ELF-1 (cell line): Measurements from ENCODE around the gene STK33.
A peak's percentile ranks its signal among the peaks of the same experiment; 100 is the strongest.

Source experiments
- DNase-seq: peaks from one replicate; pipeline ENCODE4 v3.0.0-alpha.2; 2016; ENCODE audit warnings: low read depth, low spot score

STK33 gene

DNA sequence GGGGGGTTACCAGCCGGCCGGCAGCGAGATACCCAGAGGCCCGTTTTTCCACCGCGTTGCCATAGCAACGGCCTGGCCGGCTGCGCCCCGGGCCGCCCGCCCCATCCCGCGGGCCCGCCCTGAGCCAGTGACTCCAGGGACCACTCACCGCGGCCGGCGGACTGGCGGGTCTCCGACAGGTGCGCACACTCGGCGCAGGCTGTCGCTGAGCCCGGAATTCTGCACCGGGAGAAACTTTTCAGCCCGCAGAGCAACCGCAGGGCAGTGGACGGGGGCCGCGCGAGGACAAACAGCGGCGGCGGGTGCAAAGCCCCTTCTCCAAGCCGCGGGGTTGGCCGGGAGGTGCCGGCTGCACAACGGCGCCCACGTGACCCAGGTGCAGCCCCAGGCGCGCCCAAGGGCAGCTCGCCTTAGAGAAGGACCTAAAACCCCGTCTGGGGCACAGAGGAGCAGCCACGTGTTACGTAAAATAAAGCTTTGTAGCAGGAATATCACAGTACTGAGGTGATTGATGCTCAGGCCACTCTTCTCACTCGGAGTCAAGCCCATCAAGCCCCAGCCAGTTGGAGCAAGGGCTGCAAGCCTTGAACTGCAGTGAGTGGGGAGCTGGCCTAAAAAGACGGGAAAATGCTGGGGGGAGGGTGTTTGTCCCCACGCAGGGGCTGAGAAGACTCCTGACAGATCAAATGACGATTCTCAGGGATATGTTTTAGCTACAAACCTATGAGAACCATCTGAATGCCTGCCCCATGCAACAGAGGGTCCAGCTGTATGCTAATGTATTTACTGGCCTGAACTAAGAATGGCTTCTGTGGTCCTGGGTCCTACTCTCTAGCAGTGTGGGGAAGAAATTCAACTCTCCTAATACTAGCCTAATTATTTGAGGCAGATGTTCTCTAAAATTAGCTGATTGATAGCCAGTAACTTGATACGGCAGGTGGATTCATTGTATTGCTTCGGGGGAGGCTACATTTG, at the start of gene STK33:
Gene STK33, minus strand, starts transcription at position 294 of the 975 bp plus-strand sequence. CDS start 119,323 bp downstream, outside the sequence.
- DNase-seq, result peak; percentile 75

DNA sequence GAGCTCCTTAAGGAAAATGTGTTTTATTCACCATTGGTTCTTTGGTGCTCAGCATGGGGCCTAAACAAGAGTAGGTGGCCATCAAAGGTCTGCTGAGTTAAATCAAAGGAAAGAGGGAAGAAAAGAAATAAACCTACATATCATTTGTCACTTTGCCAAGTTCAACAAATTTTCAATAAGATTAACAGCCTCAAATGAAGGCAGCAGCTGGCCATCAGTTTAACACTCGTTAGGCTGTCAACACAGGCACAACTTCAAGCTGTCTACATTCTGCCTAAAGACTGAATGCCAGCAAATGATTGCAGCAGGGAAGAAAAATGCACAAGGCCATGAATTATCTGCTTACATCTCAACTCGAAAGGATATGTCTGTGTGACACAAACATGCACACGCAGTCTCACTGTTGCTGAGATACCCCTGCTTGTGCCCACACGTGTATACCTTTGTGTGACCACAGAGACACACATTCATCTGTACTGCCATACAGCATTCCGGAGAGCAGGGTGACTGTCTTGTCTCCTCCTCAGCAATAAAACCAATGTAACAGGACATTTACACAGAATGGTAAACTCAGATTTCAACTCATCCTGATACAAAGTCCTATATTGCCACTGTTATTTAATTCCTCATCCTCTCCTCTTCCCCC, 48.3 kb upstream of the STK33 start:
- DNase-seq, result no peak

DNA sequence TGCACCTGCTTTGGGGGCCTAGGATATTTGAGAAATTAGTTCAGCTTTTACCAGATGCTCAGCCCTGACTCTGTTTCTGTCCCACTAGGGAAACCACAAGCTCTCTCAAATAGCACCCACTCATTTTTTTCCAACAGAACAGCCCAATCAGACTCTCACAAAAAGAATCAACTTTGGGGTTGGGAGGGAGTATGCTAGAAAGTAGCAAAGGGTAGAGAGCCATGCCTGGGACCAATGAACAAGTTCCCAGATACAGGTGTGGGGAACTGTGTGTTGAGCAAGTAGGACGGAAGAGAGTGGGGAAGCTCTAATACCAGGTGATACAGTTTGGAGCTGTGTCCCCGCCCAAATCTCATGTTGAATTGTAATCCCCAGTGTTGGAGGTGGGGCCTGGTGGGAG, 47.3 kb upstream of the STK33 start:
- no peak for DNase-seq

DNA sequence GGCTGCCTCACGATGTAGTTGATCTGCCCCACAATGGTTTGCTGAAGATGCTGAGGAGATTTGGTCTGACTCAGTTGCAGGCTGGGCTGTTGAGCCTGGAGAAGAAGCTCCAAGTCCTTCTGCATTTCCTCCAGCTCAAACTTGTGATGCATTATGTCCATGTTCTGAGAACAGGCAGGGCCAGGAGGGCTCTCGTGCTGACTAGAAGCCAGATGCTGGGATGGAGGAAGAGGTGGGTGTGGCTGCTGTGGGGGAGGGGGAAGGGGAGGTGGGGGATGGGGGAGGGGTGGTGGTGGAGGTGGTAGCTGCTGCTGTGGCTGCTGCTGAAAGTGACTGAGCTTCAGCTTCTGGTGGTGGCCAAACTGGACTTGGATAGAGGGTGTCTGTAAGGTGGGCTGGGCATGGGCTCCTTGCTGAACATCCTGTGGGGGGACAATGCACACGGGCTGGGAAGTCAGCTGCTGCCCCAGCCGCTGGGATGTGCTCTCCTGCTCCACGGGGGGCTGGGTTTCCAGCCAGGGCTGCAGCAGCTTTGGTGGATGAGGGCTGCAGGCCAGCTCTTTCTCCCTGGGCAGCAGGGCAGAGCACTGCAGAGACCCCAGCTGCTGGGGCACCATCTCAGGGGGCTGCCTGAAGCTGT, 46.4 kb upstream of the STK33 start:
- peak; percentile 19 for DNase-seq

DNA sequence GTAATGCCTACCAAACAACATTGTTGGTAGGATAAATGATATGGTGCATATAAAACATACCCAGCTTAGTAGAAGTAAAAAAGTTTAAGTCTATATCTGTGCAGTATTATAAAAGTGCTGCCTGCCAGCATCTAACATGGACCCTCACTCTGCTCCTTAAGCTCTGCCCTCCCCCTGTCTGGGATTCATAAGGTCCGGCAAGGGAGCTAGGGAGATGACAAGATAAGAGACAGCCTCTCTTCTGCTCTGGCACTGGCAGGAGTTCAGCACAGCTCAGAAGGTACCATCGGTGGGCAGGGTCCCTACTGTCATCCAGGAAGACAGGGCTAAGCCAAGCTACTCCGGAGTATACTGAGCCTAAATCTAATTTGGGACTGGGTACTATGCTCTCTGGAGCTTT, 45.6 kb upstream of the STK33 start:
- DNase-seq, result no peak

DNA sequence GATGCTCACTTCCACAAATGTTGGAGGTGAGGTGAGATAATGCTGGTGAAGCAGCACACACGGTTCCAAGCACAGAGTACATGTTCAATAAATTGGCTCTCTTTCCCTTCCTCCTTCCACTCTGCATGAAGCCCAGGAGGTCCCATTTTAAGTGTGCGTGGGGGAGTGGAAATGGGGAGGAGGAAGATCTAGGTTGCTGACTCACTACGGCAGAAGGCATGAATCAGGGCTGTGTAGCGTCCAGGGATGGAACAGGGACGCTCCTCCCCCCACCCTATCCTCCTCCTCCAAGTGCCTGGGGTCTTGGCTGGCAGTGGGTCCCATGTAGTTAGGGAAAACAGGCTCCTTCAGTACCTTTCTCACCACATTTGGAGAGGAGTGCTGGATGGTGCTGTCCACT, 44.3 kb upstream of the STK33 start:
- DNase-seq, result no peak

DNA sequence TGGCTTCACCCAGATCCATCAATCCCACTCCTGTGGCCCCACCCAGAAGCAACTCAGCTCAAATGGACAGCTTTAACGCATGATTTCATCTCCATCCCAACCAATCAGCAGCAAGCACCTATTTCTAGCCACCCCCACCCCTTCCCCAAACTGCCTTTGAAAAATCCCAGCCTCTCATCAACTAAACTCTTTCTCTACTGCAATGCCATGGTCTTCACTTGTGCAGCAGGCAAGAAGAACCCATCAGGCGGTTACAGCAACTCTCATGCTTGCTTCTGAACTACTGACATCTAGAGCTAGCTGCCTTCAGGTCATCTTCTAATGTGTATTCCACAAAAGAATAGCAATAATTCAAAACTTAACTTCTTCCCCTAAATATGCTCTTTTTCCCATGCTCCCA, 42.1 kb upstream of the STK33 start:
- DNase-seq, result no peak

DNA sequence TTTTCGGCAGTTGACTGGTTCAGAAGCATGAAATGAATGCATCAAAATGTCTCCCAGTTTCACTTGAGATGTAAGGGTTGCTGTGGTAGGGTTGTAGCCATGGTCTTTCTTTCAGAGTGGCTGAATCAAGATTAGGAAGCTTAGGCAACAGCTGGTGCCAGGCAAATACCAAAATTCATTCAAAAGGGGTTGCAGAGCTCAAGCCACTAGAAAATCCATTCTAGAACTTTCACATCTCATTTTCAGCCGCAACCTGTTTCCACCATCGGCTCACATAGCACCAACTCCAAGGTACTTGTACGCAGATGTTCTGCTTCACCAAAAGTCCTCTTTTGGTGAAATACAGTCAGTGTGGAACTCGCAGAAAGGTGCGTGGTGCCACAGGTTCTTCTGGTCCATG, 40.5 kb upstream of the STK33 start:
- no peak for DNase-seq

DNA sequence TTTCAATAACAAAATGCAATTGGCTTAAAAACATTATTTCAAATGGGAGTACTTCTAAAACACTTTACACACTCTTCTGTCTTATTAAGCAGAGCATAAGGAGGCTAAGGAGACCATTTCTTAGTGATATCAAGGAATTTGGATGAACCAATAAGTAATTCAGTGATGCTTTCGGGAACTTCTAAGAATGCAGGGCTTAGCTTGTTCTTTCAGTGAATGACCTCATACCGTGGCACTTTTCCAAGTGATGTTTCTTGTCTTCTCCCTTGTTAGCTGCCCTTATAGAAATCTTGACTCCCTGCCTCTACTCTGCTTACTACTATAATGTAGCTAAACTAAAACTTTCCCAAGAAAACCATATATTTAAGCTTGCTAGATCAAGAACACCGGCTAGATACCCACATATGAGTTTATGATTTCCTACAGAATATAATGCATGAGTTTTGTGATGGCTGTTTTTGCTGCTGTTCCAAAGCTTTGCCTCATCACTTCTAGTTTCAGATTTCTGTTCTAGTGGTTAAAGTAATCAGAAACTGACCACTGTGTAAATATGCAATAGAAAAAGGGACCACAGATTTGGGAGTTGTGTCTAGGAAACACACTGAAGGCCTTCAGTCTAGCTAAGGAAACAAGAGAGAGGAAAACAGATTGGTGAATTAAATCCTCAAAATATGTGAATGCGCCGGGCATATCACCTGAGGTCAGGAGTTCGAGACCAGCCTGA, 37.5 kb upstream of the STK33 start:
- DNase-seq, result no peak

DNA sequence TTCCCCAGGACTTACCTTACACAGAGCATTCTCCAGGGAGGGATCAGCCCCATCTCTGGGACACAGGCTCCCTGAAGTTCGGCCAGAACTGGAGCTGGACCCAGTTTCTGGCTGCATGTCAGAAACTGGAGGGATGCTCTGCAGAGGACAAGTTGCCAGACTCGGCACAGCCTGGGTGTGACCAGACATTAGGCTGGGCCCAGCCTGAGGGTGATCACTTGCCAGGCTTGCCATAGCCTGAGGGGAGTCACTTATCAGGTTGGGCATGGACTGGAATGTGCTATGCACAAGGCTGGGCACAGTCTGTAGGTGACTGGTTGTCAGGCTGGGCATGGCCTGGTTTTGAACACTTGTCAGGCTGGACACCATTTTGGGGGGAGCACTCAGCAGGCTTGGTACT, 30.7 kb upstream of the STK33 start:
- DNase-seq, result no peak

DNA sequence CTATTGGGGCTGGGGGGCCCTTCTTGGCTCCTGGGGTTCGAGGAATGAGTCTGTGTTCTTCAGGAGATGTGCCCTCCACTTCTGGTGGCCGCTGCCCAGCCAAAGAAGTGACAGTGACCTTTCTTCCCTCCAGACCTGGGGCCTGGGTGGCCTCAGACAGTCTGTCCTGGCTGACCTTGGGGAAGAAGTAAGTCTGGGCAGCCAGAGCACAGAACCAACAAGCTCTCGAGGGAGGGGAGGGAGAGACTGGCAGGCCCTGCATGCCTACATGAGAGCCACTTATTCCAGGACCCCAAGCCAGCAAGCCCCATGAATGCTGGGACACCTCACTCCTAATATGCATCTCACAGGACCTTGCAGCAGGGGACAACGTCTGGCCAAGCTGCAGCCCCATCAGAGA, 27.1 kb upstream of the STK33 start:
- DNase-seq, result no peak

DNA sequence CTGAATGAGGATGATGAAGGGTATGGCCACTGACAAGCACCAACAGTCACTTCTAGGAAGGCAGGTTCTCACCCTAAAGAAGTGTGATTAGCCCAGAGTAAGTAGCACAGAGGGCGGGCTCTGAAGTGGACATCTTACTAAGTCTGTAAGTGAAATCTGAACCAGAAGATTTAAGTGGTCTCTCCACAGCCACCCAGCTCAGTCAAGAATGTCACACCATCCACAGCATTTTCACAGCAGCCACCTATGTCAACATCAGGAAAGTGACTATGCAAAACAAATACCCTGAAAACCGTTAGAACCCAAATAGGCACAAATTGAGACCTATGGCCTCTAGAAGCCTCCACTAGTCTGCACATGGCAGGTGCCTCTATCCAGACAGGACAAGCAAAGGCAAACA, 23.0 kb upstream of the STK33 start:
- DNase-seq, result no peak

DNA sequence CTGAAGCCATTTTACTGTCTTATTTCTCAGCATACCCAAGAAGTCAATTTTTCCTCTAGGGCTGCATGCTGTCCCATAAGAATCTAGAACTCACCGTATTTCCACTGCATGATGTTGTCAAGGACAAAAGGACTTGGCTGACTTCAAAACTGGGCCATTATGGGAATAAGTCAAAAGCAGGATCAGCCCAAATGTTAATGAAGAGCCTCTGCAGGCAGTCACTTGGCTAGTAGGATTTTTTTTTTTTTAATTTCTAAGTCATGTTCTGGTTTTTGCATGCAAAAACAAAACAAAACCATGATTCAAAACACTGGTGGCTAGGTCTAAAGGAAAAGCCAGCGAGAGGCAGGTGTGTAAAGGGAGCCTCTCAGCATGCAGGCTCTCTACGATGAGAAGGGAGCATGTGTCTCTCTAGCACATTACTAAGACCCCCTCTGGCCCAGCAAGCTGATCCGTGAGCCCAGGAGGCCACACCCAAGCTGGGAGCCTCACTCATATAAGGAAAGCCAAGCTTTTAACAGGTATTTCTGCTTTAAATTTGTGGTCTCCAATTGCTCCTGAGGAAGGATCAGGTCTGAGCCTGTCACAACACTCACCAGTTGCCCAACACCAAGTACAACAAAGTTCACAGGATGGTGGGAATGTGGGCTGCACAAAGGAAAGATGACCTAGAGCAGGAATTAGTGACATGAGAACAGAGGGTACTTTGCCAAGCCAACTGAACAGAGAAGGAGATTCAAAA, 21.4 kb upstream of the STK33 start:
- DNase-seq, result no peak

DNA sequence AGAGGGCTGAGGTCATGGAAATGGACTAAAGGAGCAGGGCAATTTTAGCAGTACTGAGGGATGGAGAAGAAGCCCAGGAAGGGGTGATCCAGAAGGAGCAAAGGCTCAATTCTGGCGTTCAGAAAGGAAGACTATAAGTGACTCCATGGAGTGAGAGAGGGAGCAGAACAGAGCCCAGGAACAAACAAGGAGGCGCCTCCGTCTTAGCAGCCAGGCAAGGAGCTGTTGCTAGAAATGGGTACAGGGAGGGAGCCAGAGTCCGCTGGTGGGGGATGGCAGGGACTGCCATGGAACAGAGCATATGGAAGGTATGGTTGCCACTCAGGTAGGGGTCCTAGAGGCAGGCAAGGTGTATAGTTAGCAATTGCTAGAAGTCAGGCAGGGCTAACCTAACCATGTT, 20.5 kb upstream of the STK33 start:
- no peak for DNase-seq

DNA sequence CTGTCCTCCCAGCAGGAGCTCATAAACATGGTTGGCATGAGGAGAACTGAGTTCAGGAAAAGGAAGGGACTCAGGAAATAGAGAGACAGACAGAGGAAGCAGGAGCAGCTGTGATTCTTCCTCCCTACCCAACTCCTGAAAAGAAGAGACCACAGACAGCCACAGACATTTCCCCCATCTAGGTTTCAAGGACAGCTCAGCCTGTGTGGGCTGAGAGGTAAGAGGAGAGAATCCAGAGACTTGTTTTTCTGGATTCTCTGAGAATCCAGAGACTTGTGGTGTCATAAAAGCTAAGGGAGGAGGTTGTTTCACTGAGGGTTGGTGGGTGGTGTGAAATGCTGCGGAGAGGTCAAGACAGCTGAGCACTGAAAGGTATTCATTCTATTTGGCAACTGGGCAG, 19.0 kb upstream of the STK33 start:
- DNase-seq, result peak; percentile 32

DNA sequence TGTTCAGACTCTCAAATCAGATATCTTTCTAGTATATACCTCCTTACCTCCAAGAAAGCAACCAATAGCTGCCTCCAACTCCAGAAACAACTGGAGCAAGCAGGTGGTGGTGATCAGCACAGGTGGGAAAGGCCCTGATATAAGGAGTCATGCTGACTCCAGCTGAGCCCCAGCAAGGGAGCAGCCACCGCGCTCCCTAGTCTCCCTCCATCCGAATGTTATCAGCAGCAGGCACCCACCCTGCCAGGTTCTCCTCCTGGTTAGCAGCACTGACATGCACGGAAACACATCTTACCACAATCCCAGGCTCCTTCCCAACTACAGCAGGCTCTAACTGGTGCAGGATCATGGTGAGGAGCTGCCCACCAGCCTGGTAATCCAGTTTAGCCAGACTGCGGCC, 18.5 kb upstream of the STK33 start:
- no peak for DNase-seq

DNA sequence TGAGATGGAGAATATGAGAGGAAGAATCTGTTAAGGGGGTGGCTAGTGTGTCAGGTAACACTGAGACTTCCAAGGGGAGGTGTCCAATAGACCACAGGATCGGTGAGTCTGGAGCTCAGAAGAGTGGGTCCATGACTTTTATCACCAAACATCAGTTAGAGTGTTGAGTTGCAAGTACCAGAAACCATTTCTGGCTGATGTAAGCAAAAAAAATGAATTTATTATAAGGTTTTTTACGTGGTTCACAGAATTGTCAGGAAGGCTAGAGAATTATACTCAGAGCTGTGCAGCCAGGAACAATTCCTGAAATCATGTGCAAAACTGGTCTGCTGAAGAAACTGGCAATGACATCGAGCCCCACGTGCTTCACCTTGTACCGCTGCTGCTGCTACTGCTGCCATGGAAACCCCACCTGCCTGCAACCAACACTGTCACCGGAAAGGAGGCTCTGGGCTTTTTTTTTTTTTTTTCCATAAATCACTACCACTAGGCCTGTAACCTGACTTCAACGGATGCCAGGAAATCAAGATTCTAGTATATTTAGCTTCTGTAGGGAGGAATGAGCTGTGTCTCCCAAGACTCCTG, 16.6 kb upstream of the STK33 start:
- DNase-seq, result no peak

DNA sequence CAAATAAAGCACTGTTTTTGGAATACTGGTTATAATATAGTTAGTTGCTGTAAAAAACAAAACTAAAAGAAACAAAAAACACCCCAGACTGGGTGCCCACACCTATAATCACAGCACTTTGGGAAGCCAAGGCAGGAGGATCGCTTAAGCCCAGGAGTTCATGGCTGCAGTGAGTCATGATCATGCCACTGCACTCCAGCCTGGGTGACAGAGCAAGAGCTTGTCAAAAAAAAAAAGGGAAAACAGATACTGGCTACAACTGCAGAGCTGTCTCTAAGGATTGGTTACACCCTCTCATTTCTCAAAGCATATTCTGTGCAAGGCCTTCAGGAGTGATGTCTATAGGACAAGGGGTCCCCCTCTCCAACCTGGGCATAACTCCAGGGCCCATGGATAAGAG, 14.6 kb upstream of the STK33 start:
- no peak for DNase-seq

DNA sequence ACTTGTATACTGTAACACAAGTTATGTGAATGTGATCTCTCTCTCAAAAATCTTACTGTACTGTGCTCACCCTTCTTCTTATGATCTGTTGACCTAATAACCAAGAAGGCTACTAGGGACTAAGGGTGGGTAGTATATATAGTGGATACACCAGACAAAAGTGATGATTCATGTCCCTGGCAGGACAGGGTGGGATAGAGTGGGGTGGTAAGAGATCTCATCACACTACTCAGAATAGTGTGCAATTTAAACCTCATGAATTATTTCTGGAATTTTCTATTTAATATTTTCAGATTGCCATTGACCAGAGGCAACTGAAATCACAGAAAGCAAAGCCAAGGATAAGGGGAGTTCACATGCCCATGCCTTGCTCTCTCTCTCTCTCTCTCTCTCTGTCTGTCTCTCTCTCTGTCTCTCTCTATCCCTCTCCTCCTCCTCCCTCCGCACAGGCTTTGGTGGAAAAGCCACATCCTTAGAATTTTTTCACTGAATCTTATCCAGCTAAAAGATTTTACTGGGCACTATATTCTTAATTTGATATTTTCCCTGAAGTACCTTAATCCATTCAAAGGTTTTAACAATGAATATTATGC, 12.0 kb upstream of the STK33 start:
- no peak for DNase-seq

DNA sequence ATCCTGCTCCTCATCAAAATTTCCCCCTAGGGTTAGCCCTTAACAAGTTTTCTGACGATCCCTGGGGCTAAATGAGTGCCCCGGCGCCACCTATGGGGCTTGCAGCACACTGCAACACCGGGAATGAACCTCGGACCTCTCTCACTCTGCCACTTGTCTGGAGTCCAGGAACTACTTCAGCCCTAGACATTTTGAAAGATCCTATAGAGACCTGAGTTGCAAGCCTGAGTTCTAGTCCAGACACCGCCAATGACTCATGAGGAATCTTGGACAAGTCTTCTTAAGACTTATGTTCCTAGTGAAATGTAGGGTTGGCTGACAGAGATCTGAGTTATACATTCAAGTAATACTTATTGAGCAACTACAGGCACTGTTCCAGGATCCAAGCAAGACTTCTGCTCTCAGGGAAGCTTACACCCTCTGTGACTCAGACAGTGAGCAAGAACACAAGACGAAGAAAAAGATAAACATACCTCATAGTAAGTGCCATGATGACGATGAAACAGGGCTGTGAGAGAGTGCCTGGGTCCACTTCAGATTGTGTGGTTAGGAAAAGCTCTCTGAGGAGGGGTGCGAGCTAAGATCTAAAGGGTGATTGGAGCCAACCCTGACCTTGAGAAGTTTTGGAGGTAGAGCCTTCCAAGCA, 10.2 kb upstream of the STK33 start:
- DNase-seq, result peak; percentile 80
